ENCODE results near the gene C17orf107.

DNA sequence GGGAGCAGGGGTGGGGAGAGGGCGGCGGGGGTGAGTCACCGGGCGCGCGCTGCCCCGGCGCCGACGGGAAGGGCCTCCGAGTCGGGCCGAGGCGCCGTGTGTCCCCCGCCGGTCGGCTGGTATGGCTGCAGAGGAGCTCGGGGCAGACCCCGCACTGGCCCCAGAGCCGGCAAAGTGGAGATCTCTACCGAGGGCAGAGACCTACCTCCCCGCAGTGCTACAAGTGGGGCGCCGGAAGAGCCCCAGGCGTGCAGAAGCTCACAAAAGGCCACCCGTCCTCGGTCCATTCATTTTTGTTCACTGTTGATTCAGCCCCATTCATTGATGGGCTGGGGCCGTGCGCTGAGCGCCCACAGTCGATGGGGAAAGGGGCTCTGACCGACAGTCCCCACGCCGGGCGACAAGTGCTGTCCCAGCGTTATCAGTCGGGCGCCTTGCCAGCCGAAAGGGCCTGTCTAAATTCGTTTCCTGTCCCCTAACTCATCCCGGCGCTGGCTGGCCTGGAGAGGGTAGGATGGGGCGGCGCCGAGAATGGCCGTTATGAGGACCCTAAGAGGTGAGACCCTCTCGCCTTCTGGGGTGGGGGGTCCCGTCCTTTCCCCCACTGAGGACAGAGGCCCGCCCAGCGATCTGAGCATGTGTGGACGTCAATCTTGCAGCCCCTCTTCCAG lies 50.9 kb downstream of the C17orf107 start:
- TF ChIP-seq, protein P1, sequence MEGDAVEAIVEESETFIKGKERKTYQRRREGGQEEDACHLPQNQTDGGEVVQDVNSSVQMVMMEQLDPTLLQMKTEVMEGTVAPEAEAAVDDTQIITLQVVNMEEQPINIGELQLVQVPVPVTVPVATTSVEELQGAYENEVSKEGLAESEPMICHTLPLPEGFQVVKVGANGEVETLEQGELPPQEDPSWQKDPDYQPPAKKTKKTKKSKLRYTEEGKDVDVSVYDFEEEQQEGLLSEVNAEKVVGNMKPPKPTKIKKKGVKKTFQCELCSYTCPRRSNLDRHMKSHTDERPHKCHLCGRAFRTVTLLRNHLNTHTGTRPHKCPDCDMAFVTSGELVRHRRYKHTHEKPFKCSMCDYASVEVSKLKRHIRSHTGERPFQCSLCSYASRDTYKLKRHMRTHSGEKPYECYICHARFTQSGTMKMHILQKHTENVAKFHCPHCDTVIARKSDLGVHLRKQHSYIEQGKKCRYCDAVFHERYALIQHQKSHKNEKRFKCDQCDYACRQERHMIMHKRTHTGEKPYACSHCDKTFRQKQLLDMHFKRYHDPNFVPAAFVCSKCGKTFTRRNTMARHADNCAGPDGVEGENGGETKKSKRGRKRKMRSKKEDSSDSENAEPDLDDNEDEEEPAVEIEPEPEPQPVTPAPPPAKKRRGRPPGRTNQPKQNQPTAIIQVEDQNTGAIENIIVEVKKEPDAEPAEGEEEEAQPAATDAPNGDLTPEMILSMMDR (IDR thresholded peaks at IDR 0.05; ENCODE audit: low read depth, low read length), result no peak
- TF ChIP-seq EZH2phosphoT487 (IDR thresholded peaks at IDR 0.05; ENCODE audit: low read depth), result no peak
